HFFc6 (cell line): ENCODE data around the gene S100A6. TPM values are rescaled to one million over a fixed set of nuclear protein-coding genes. Genes with fewer than 3 reads are reported as not detected.

ENCODE experiments used
- DNase-seq: peaks from one replicate; pipeline ENCODE4 v3.0.0-alpha.2; 2018
- H3K27ac Mint-ChIP-seq: 2 replicates; pipeline ENCODE4 v1.8.0; 2020; ENCODE audit warnings: mild to moderate bottlenecking, mixed read lengths
- H3K27me3 Mint-ChIP-seq: 2 replicates; pipeline ENCODE4 v1.8.0; 2021; ENCODE audit warnings: mild to moderate bottlenecking, moderate library complexity, mixed read lengths; ENCODE audit not compliant: insufficient read depth
- H3K36me3 Mint-ChIP-seq: 2 replicates; pipeline ENCODE4 v1.8.0; 2021; ENCODE audit warnings: low read depth, mixed read lengths
- H3K4me1 Mint-ChIP-seq: 2 replicates; pipeline ENCODE4 v1.8.0; 2020; ENCODE audit warnings: low read depth, mixed read lengths
- H3K4me3 Mint-ChIP-seq: 2 replicates; pipeline ENCODE4 v1.8.0; 2020; ENCODE audit warnings: mild to moderate bottlenecking, moderate library complexity, mixed read lengths
- H3K9me3 Mint-ChIP-seq: 2 replicates; pipeline ENCODE4 v1.8.0; 2020; ENCODE audit warnings: mild to moderate bottlenecking, mixed read lengths
- total RNA-seq, 6 experiments: library from RNA; stranded (reverse); fragmentation: NEBNext Ultra II Directional; extraction: Animal tissue kit (Norgen Biotek cat#: 25700); gene quantifications; 2 replicates in 1 of 6; 3 replicates in 5 of 6; pipeline ENCODE4 v1.2.3, GENCODE V29; 2021
- TF ChIP-seq, protein P1 (sequence below): fragments of 200-600 bp; sonication (generic); IDR thresholded peaks from 2 replicates; pipeline ENCODE4 v1.5.0; 2021; ENCODE audit warnings: antibody characterized with exemption, mild to moderate bottlenecking

The S100A6 gene
- total RNA-seq, 6 experiments from 2014 or later = 1,971 to 2,311 (median 2,129) TPM

DNA sequence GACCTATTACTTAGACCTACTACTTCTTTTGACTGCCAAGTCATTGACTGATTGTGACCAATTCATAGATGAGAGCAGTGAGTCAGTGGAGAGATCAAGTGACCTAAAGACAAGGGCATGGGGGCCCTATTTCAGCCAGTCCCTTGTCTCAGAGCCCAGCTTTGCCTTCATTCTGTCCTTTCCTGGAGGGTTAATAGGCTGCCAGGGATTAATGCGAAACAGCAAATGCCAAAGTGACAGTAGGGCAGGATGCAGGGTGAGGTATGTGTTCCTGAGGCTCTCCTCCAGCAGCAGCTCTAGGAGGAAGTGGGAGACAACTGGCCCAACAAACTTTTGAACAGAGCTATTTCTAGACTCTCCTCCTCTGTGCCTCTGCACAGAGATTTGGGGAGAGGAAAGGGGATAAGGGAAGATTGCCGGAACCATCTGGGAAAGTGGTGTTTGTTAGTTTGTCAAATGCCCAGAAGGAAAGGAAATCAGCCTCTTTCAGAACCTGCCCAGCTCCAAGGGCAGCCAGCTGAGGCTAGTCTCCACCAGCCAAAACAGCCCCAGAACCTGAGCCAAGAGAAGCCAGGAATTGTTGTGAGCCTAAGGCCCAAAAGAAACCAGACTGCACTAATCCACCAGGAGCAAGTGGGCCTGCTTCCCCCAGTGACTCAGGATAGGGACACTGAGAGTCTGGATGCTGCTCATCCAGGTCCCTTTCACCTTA is 18.2 kb upstream of the S100A6 start:
- TF ChIP-seq, protein P1, sequence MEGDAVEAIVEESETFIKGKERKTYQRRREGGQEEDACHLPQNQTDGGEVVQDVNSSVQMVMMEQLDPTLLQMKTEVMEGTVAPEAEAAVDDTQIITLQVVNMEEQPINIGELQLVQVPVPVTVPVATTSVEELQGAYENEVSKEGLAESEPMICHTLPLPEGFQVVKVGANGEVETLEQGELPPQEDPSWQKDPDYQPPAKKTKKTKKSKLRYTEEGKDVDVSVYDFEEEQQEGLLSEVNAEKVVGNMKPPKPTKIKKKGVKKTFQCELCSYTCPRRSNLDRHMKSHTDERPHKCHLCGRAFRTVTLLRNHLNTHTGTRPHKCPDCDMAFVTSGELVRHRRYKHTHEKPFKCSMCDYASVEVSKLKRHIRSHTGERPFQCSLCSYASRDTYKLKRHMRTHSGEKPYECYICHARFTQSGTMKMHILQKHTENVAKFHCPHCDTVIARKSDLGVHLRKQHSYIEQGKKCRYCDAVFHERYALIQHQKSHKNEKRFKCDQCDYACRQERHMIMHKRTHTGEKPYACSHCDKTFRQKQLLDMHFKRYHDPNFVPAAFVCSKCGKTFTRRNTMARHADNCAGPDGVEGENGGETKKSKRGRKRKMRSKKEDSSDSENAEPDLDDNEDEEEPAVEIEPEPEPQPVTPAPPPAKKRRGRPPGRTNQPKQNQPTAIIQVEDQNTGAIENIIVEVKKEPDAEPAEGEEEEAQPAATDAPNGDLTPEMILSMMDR = no peak
- DNase-seq = peak; percentile 42
- H3K36me3 Mint-ChIP-seq = peaks cover 5% of the 10 kb centered on the region; the same call in 1 of the 2 replicates
- no peak overlapping the region; the same call in 1 of the 2 replicates for H3K4me3 Mint-ChIP-seq
- no peaks in the 10 kb centered on the region for H3K9me3 Mint-ChIP-seq
- peaks cover 2% of the 10 kb centered on the region; the same call in 1 of the 2 replicates for H3K27me3 Mint-ChIP-seq
- peak overlapping the region; percentile 93 for H3K27ac Mint-ChIP-seq
- peaks cover 54% of the 10 kb centered on the region for H3K4me1 Mint-ChIP-seq

- peak overlapping the region; percentile 93; the same call in 1 of the 2 replicates for H3K27ac Mint-ChIP-seq
- H3K27me3 Mint-ChIP-seq = peaks cover 2% of the 10 kb centered on the region; the same call in 1 of the 2 replicates
- no peaks in the 10 kb centered on the region for H3K9me3 Mint-ChIP-seq
- TF ChIP-seq, protein P1 = no peak
- peaks cover 63% of the 10 kb centered on the region for H3K4me1 Mint-ChIP-seq
- no peak for DNase-seq
- H3K4me3 Mint-ChIP-seq = peak overlapping the region; percentile 11; the same call in 1 of the 2 replicates
- no peaks in the 10 kb centered on the region for H3K36me3 Mint-ChIP-seq
These were observed 17.3 kb upstream of the S100A6 start for GRCh38 chr1:153553096-153553495.

DNA sequence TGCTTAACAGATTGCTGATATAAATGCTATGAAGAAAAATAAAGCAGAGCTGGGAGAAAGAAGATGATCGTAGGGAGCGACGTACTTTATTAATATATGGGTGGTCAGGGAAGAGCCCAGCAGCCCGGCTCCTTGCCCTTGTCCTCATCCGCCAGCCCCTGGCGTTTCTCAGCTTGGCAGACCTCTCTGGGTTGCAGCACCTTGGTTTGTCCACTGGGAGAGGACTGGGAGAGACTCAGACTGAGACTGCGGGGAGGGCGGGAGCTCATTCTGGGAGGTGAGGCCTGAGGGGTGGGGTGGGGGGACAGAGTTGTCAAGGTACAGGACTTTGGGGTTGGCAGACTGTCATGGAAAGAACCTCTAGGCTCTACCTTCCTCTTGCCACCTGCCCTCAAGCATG is 16.5 kb upstream of the S100A6 start:
- no peak for DNase-seq
- H3K4me1 Mint-ChIP-seq = peaks cover 70% of the 10 kb centered on the region
- no peaks in the 10 kb centered on the region for H3K9me3 Mint-ChIP-seq
- H3K27ac Mint-ChIP-seq = no peak overlapping the region; the same call in 1 of the 2 replicates
- peaks cover 2% of the 10 kb centered on the region; the same call in 1 of the 2 replicates for H3K27me3 Mint-ChIP-seq
- no peak overlapping the region for H3K4me3 Mint-ChIP-seq
- TF ChIP-seq, protein P1 = peak; percentile 14; the same call in 1 of the 2 replicates
- H3K36me3 Mint-ChIP-seq = no peaks in the 10 kb centered on the region

- Mint-ChIP-seq H3K4me3 (no peak overlapping the region), H3K36me3 (no peaks in the 10 kb centered on the region), H3K27me3 (peaks cover 2% of the 10 kb centered on the region; the same call in 1 of the 2 replicates), H3K4me1 (peaks cover 84% of the 10 kb centered on the region), H3K27ac (peak overlapping the region; percentile 34; the same call in 1 of the 2 replicates), H3K9me3 (no peaks in the 10 kb centered on the region)
- no peak for DNase-seq
- TF ChIP-seq, protein P1 = no peak
These were observed 15.2 kb upstream of the S100A6 start for GRCh38 chr1:153550827-153551500.

GRCh38 chr1:153550398-153550758 is 14.6 kb upstream of the S100A6 start:
- TF ChIP-seq, protein P1 = no peak
- H3K27me3 Mint-ChIP-seq = peaks cover 2% of the 10 kb centered on the region
- no peak for DNase-seq
- H3K36me3 Mint-ChIP-seq = no peaks in the 10 kb centered on the region
- H3K4me3 Mint-ChIP-seq = no peak overlapping the region
- H3K27ac Mint-ChIP-seq = peak overlapping the region; percentile 95
- no peaks in the 10 kb centered on the region for H3K9me3 Mint-ChIP-seq
- H3K4me1 Mint-ChIP-seq = peaks cover 90% of the 10 kb centered on the region
